GM18868 (cell line): ENCODE data around the gene WNT7B.

ENCODE experiments used
- ATAC-seq: cut with Tn5 transposase; IDR thresholded peaks from one replicate; pipeline ENCODE4 v1.9.1; 2021; ENCODE audit warnings: mild to moderate bottlenecking, moderate library complexity; ENCODE audit not compliant: unreplicated experiment

The WNT7B gene

DNA sequence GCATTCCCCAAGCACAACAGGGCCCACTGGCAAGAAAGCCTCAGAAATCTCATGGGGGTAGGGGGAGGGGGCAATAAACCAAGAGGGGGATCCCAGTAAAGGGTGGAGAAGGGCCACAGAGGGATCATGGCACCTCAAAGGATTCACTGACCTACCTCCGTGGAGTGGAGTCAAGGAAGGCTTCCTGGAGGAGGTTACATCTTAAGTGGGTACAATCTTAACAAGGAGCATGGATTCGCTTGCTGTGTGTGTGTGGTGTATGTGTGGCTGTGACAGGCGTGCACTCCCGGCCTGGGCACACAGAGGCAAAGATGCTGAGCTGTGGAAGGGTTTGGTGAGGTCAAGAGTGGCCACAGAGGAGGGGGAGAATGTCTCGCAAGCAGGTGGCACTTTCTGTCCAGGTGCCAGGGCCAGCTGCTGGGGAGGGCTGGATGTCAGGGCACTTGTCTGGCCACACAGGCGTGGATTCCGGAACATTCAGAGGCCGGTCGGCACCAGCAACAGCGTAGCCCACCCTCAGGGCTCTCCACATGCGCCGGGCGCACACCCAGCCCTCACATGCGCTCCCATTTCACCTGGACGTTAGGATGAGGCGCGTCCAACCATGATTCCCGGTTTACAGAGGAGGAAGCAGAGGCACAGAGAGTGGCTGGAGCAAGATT is 43.3 kb downstream of the WNT7B start:
- ATAC-seq: no peak

DNA sequence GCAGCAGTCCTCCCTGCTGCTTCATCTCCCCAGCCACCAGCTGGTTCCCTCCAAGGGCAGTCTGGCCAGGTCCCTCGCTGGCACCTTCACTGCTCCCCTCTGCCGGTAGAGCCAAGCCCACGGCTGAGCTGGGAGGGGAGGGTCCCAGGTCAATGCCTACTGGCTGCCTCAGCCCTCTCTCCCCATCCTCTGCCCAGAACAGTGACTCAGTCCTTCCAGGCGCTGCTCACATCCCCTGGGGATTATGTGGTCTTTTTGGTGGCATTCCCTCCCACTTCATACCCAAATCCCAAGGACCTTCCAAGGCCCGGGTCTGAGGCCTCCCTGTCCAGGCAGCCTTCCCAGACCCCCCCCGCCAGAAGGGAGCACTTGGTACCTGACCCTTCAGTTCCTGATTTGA is 44.9 kb downstream of the WNT7B start:
- ATAC-seq: no peak

DNA sequence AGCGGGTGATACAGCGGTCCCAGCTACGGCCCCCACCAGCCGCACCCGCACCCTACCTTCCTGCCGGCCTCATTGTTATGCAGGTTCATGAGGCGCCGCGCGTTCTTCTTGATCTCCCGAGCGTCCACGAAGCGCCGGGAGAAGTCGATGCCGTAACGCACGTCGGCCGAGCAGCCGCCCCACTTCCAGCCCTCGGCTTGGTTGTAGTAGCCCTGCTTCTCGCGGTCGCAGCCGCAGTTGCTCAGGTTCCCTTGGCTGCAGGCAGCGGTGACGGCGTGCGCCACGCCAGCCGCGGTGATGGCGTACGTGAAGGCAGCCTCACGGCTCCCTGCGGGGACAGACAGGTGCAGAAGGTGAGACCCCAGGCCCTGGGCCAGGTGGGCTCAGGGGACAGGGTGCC is 45.9 kb downstream of the WNT7B start:
- ATAC-seq: no peak

DNA sequence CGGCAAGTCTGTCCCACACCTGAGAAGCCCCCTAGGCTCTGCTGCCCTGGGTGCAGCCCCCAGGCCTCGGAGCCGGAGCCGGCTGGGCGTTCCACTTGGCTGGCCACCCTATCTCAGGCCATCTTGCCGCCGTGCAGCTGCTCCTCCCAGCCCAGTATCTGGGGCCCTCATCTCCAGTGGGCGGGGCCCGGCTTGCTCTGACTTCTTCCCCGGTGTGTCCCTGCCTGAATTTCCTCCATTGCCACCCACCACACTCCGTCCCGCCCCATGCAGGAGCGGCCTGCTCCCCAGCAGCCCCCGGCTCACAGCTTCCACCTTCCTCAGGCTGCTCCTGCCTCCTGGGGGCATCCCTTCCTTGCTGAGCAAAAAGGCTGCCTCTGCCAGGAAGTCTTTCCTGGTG is 46.6 kb downstream of the WNT7B start:
- ATAC-seq: no peak

DNA sequence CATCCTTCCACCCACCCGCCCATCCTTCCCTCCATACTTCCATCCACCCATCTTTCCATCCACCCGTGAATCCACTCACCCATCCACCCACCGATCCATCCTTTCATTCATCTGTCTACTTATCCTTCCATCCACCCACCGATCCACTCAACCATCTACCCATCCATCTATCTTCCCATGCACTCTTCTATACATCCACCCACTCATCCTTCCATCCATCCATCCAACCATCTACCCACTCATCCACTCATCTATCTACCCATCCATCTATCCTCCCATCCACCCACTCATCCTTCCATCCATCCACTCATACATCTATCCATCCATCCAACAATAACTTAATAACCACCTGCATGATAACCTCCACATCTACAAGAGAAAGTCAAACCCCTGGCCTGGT is 47.3 kb downstream of the WNT7B start:
- no peak for ATAC-seq

DNA sequence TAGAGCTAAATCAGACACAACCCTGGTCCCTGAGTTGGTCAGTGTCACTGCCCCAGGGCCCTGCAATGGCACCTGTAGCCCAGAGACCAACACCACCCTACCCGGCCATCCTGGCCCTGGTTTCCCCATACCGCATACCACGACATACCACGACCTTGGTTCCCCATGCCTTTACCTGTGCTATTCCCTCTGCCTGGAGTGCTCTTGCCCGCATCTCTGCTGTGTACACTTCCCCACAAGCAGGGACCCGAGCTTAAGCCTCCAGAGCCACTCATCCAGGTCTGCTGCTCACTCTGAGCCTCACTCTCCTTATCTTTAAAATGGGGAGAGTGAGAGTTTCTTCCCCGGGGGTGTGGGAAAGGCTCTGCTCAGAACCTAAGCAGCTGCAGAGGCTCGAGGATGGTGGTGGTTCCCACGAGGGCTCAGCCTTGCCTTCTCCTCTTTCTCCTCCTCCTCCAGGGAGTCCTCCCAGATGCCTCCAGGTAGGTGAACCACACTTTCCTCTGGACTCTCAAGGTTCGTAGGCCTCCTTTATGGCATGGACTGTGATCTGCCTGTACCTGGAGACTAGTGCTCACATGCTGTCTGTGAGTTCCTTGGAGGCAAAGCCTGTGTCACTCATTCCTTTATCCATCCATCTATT is 48.1 kb downstream of the WNT7B start:
- ATAC-seq: no peak

DNA sequence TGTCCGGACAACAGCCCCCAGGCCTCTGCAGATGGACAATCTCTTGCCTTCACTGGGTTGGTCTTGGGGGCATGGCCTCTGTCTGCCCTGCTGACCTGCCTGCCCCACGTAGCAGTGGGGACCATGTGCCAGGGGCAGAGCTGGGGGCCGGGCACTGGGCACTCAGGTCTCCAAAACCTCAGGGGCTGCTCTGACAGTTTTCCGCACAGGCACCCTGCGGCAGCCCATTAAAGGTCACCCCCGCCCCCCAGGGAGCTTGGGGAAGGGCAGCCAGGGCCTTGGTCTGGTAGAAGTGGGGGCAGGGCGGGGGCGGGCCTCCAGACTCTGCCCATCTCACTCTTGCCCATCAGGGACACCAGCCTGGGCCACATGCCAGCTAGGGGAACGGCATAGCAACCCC is 49.9 kb downstream of the WNT7B start:
- no peak for ATAC-seq

DNA sequence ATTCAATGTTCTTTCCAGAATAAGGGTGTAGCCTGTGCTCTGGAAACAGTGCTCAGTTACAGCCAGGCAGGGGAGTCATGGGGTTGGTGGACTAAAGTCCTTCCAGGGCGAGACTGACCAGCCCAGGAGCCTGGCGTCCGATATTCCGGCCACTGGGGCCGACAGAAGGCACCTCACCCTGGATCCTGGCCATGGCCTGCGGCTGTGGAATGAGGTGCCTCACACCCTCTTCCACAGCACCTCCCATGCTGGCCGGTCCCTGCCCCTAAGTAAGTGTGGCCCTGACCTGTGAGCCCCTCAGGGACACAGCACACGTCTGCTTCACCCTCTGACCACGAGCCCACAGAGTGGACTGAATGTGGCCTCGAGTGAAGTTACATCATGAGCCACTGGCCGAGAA is 50.5 kb downstream of the WNT7B start:
- ATAC-seq: no peak

DNA sequence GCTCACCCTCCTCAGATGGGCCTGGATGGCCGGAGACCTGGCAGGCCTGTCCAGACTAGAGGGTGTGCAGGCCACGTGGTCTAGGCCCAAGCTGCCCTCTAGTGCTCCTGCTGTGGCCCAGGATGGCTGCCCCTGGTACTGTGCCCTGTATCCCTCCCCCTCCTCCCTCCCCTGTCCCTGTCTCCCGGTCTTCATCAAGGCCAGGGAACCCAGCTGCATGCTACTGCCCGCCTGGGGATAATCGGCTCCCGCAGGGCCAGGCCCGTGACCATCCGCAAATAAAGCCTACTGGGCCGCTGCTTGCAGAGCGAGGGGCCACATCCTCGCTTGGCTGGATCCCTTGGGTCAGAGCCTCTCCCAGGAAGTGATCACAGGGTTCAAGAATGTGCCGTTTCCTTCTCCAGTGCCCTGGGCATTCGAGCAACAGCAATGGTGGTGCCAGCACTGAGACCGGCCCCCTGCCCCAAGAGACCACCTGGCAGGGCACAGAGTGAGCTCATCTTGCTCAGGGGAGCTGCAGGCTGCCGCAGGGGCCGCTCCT is 51.1 kb downstream of the WNT7B start:
- ATAC-seq: no peak

DNA sequence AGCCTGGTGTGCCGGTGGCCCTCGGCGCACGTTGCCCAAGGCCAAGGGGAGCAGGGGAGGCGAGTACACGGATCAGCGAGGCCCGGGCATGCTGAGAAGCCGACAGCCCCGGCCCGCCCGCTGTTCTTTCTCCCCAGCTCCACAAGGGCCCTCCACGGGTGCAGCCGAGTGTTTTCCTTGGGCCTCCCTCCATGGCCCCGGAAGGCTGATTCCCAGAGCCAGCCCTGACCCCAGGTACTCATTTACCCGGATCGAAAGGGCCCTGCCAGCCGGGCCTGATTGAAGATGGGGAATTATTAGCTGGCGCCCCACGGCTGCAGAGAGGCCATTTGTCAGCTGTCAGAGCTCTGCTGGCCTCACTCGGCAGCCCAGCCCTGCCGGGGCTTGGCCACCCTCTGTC is 53.1 kb downstream of the WNT7B start:
- ATAC-seq: no peak

DNA sequence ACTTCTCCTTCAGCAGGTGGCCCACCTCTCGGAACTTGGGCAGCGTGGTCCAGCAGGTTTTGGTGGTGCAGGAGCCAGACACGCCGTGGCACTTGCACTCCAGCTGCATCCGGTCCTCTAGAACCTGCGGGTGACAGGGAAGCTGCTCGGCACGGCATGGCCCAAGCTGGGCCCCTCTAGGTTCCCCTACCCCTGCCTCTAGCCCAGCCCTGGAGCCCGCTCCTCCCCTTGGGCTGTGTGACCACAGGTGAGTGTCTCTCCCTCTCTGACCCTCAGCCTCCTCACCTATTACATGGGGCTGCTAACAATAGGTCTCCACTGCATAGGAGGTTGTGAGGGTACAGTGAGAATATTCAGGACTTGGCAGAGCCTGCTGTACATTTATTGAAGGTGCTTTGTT is 53.8 kb downstream of the WNT7B start:
- no peak for ATAC-seq

DNA sequence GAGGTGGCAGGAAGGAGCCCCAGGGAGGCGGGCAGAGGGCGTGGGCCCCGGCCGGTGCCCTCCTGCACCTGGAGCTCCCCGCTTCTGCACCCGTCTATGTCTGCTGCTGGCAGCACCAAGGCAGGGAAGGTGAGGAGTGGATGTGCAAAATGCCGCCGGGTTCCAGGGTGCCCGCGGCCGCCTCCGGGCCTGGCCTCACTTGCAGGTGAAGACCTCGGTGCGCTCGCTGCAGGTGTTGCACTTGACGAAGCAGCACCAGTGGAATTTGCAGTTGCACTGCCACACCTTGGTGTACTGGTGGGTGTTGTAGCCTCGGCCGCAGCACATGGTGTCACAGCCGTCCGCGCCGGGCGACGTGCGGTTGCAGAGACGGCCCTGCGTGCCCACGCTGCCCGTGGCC is 54.3 kb downstream of the WNT7B start:
- ATAC-seq: no peak

DNA sequence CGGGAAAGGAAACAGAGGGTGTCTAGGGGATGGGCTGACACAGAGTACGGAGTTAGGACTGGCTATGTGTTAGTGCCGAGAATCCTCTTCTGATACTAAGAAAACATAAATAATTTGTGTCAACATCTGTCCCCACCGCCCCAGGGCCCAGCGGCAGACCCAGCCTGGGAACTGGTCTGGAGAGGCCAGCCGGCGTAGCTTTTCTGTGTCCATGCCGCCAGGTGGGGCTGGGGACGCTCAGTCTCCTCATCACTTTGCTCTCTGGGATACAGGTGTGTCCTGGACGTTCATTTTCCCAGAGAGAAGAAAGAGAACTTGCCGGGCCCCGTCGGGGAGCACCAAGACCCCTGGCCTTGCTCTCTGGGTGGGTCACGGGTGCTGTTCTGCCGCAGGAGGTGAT is 54.7 kb downstream of the WNT7B start:
- no peak for ATAC-seq

DNA sequence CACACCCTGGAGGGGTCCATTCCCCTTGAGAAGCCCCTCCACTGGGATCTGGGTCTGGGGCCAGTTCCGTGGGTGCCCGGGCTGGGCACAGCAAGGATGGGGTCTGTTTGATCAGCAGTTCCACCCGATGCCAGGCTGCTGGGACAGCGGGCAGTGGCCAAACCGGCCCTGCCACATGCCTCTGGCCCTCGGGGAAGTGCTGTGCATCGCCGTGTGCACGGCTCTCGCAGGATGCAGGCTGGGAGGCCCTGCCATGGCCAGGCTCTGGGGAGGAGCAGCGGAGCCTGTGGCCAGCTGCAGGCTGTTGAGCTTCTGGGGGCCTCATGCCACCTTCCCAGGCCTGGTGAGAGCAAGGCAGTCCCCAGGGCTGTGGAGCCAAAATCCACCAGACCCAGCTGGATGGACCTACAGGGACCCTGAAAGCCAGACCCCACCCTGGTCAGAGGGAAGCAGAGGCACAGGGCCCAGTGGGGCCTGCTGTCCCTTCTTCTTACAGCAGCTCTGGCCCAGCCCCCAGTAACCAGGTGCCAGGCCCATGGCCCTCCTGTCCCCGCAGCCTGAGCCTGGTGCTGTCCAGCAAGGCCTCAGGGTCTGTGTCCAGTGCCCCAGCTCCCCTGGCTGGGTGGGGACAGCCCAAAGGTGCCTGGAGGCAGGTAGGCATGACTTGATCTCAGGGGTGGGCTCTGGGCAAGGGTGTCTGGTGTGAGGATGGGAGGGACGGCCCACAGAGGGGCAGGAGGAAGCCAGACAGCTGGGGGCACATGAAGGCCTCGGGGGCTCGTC is 57.3 kb downstream of the WNT7B start:
- no peak for ATAC-seq

DNA sequence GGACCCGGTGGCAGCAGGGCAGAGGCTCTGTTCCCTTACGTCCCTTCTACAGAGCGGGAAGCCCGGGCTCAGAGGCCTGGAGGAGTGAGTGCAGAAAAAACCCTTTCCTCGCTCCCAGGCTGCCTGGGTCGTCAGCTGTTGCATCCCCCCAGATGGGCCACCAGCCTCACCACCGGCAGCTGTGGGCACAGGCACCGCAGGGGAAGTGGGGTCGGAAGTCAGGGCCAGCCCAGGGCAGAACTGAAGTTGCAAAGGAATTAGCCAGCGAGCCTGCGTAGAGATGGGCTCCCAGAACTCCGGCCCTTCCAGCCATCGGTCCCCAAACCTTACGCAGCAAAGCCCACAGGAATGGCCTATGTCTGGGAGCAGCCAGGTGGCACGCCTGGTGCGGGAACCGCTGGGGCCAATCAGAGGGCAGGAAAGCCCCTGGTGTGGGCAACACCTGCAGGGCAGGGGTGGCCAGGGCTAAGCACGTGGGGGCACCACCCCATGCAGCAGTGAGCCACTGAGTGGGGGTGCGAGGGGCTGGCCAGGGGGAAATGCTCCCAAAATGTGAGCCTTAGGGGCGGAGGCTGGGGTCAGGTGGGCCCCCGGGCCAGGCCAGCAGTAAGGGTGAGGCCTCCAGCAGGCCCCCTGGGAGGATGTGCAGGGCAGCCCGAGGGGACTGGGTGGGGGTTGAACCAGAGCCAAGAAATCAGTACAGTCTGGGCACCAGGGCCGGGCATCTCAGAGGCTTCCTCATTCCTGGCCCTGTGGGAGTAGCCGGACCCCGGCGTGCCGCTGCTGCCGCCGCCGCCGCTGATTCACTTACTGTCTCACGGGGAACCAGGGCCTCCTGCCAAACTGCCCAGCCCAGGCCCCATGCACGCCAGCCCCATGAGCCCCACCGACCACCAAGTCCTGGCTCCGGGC is 58.2 kb downstream of the WNT7B start:
- ATAC-seq: no peak

DNA sequence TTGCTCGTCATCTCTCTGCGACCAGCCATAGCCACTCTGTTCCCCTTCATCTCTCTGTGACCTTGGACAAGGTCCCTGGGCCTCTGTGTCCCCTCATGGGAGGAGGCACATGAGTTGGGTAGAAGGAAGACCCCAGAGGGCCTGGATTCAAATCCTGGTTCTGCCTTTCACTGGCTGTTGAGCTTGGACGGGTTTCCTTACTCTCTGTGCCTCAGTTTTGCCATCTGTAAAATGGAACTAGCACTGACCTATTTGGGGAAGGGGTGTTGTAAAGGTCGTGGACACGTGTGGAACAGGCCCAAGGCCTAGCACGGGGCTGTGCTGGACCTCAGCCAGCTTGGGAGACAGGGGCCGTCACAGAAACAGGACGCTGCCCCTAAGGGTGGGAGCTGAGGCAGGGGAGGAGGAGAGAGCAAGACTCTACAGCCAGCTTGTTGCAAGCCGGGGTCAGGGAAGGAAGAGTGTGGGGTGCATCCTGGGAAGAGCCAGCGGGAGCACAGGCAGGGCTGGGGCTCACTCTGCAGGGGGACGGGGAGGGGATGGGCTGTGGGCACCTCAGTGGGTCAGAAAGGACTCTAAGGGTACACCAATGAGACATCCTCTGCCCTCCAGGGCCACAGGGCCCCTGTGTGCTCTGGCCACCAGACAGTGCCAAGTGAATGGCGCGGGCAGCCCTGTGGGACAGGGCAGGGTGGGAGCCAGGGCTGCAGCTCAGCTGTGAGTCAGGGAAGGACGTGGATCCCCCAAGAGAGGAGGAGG is 59.1 kb downstream of the WNT7B start:
- no peak for ATAC-seq

DNA sequence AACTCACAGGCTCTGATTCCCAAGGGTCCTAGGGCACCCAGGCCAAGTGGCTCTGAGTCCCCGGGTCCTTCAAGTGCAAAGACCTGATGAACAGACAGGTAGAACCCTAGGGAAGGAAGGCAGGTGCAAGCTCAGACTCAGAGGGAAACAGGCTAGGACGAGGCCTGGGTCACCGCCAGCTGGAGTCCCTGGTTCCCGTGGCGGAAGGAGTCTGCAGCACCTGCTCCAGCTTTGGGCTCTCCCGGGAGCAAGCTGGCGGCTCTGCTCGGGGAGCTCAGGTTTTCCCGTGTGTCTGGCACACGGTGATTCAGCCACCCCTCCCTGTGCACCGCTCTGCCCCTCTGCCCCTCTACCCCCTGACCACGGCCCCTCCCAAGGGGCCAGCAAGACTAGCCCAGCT is 59.8 kb downstream of the WNT7B start:
- ATAC-seq: no peak

DNA sequence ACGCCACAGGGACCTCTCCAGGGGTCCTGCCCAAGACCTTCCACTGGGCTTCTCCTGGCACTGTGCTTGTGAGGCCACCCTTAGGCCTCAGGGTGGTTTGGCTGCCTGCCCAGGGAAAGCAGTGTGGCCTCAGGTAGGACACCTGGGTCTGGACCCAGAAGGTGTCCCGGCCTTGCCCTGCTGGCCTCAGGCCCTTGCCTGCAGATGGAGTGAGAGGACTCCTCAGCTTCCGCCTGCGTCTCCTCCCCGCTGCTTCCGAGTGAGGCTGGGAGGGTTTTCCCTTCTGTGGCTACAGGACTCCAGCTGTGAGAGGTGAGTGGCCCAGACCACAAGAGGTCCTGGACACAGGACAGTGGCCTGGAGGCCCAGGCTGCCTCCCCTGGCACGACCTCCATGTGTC is 60.4 kb downstream of the WNT7B start:
- ATAC-seq: no peak

DNA sequence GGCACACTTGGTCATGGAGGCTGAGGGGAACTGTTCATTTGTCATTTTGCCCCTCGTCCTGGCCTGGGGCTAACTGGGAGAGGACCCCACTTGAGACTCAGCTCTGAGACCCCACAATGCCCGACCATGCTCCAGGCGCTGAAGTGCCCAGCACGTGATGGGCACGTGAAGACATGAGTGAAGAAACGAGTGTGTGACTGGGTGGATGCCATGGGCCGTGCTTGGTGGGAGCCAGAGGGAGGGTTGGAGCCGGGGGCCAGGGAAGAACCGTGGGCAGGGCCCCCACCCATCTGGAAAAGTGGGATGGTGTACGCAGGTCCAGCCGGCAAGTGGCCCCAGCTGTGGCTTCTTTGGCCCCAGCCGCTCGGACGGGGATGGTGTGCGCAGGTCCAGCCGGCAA is 61.1 kb downstream of the WNT7B start:
- ATAC-seq: no peak

DNA sequence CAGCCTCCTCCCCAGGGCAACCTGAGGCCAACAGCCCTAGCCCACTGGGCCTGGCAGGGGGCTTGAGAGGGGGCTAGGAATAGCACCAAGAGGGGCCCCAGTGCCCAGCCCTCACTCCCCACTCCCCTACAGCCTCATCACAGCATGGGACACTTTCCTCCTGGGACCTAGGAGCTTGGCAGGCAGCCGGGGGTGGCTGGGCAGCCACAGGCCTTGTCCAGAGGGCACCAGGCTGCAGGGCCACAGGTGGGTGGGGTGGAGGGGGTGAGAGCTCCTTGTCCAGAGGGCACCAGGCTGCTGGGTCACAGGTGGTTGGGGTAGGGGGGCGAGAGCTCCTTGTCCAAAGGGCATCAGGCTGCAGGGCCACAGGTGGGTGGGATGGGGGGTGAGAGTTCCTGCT is 61.8 kb downstream of the WNT7B start:
- no peak for ATAC-seq
